ENCODE data around the gene CSHL1.
"Not testable (repeated sequence)": the region's sequence is repeated elsewhere in the genome, so short reads cannot be mapped to it uniquely, and the experiment has no call there.

Gene CSHL1

GRCh38 chr17:63939884-63940283 is 28.8 kb upstream of the CSHL1 start:
- no peak for DNase-seq (ENCODE audit: low read depth)

DNA sequence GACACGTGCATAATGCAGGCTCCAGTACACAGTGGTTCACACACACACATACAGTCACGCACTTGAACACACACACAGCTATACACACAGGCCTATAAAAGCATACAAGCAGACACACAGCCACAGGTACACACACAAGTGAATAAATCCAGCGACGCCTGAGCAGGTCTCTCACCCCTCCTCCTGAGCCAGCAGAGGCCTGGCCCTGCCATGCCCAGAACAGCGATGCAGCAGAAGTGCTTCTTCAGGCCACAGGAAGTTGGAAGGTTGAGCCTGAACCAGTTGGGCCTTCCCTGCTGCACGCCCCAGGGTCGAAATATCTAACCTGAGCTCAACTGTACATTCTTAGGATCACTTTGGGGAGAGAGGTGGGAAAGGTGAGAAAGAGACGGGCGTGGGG is 28.3 kb upstream of the CSHL1 start:
- DNase-seq (ENCODE audit: low read depth): no peak

DNA sequence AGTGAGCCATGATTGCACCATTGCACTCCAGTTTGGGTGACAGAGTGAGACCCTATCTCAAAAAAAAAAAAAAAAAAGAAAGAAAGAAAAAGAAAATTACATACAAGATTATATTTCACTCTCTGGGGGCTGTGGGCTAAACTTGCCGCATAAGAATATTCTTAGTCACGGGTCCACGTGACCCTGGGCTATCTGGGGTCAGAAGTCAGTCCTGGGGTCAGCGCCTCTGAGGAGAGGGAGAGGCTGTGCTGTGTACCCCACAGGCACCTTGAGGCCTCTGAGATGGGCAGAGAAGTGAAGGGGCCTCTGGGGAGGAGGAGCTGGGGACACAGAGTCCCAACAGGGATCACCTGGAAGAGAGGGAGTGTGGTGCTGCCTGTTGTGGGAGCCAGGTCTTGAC is 26.9 kb upstream of the CSHL1 start:
- no peak for DNase-seq (ENCODE audit: low read depth)

DNA sequence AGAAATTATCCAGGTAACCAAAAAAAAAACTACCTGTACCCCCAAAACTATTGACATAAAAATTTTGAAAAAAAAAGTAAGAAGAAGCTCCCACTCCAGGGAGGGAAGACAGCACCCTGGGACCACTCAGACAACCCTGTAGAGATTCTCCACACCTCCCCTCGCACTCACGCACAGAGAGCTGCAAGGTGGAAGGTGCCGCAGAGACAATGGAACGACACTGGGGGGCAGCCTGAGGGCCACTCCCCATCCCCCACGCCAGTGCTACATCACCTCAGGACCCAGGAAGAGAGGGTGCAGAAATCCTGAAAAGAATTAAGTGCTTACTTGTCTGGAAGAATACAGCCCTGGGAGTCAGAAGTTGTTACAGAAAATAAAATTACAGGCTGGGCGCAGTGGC is 26.3 kb upstream of the CSHL1 start:
- no peak for DNase-seq (ENCODE audit: low read depth)

DNA sequence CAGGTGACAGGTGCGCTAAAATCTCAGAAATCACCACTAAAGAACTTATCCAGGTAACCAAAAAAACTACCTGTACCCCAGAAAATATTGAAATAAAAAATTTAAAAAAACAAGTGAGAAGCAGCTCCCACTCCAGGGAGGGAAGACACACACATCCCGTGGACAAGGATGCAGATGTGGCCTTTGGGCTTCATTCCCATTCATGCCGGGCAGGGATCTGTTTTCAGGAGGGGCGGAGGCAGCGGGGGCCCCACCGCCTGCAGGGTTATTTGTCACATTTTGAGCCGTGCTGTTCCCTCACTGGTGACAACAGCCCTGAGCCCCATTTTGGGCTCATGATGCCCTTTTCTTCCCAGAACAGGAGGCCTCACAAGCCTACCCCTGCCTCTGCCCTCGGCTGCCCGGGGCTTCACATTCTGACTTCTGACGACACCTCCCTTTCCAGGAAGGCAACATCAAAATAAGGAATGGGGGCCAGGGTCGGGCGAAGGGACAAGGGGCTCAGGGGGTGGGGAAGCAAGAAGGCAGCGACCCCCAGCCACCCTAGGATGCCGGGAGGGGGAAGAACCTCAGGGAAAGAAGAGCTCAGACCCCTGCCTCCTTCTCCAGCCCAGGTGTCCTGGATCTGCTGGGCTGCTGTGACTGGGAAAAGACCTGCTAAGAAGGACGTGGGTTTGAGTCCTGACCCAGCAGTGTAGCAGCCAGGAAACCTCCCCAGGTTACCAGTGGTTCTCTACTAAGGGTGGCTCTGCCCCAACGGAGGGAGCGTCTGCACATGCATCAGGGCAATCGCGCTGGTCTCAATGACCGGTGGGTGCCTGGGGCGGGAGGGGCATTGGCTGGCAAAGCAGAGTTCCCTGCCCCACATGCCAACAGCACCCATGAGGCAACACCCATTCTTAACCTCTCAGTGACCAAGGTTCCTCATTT is 23.4 kb upstream of the CSHL1 start:
- no peak for DNase-seq (ENCODE audit: low read depth)

- DNase-seq (ENCODE audit: low read depth): no peak
Observed at GRCh38 chr17:63933598-63933997, 22.5 kb upstream of the CSHL1 start.

- DNase-seq (ENCODE audit: low read depth): no peak
Observed at GRCh38 chr17:63932721-63933120, 21.7 kb upstream of the CSHL1 start.

DNA sequence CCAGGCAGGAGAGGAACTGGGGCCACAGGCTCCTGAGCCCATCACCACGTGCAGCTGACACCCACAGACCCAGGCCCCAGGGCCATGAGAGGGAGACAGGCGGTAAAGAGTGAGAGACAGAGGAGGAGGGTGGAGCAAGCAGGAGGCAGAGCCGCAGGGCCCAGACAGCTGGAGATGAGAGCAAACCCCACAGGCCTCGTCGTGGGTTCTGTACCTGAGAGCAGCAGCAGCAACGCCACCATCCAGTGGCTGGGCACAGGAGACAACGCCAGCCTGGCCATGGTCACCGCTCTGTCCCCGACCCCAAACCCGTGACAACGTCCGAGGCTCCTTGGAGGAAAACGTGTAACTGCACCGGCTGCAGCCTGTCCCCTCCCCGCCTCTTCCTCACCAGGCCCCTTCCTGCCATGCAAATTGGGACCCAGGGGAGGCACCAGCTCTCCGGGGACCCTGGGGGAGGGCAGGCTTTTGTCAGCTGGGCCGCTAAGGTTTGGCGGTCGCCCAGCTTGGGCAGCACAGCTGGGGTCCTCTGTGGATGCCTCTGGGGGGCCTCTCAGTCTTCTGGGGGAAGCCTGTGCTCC is 21.0 kb upstream of the CSHL1 start, which contains the start of gene CD79B:
TSS of gene CD79B (minus strand) at position 351 of the 581 bp plus-strand sequence. CDS start at position 281, 70 bp downstream.
- no peak for DNase-seq (ENCODE audit: low read depth)

GRCh38 chr17:63930951-63931575 is 20.0 kb upstream of the CSHL1 start:
- peak; percentile 31 for DNase-seq (ENCODE audit: low read depth)

DNA sequence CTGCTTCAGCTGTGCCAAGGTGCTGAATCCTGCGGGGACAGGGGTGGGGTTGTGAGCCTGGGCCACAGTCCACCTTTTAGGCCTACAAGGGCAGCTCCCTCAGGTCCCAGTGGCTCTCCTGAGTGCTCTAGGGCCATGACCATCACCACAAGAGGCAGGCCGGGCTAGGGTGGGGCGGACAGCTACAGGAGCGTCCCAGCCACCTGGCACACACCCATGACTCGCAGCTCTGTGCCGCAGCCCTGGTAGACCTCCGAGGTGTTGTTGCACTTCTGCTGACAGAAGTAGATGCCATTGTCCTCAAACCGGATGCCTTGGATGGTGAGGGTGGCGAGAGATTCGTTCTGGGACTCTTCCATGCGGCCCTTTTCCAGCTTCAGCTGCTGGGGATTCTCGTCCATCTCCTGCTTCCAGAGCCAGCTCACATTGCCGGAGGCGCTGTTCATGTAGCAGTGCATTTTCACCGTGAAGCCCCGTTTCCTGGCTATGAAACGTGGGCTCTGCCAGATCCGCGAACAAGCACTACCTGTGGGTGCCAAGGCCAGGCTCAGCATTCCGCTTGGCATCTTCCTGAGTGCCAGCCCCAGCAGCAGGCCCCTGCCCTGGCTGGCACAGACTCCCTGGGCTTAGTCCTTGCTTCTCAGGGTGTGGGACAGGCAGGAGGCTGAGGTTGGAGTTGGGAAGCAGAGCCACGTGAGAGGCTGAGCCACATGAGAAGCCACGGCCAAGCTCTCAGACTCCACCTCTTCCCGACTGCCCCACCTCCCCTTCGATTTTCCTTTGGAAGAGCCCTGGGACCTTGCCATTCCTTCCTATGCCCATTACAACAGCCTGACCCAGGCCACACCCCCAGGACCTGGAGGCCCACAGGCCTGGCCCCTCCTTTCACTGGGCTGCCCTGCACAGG is 19.1 kb upstream of the CSHL1 start:
- DNase-seq (ENCODE audit: low read depth): peak; percentile 20

DNA sequence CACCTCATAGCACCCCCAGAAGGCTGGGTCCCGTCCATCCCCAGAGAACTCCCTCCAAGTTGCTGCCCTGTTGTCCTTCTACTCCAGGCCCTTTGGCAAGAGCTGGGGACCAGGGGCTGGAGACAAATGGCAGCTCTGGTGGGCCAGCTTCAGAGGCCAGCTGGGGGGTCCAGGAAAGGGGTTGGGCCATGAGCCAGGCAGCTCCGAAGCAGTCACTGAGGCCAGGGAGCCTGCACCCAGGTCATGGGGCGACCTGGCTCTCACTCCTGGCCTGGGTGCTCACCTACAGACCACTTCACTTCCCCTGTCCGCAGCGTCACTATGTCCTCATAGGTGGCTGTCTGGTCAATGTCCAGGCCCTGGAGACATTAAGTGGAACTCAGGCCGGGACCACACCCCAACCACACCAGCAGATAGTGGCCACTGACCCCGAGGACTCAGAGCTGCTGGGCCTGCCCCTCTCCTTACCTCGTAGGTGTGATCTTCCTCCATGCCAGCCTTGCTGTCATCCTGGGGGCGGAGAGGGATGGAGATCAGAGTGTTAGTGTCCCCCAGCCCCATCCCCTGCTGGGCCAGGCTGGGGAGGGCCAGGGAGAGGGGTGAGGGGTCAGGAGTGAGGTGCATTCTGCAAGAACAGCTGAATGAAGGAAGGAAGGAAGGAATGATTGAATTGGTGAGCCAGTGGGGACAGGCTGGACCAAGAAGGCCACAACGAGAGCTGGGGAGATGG is 18.1 kb upstream of the CSHL1 start:
- no peak for DNase-seq (ENCODE audit: low read depth)

DNA sequence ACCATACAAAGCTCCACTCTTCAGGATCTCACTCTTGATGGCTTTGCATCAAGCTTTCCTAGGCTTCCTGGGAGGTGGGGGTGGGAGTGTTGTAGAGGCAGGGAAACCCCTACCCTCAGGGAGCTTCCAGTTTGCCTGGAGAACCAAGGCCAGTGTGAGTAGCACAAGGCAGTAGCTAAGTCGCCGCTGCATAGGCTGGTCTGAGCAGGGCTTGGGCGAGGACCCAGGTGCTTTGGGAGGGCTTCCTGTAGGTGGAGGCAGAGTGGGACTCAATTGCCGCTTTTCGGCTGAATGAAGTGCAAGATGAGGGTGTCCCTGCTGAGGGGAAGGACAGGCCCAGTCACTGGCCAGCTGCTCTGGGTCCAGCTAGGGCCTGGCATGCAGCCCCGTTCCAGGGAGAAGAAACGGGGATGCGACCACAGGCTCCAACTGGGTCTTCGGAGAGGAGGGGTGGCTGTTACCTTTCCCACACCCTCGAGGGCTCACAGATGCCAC is 17.2 kb upstream of the CSHL1 start:
- DNase-seq (ENCODE audit: low read depth): no peak

GRCh38 chr17:63927464-63928171 is 16.6 kb upstream of the CSHL1 start:
- DNase-seq (ENCODE audit: low read depth): no peak

- DNase-seq (ENCODE audit: low read depth): no peak
Observed at GRCh38 chr17:63926164-63926563, 15.1 kb upstream of the CSHL1 start.

DNA sequence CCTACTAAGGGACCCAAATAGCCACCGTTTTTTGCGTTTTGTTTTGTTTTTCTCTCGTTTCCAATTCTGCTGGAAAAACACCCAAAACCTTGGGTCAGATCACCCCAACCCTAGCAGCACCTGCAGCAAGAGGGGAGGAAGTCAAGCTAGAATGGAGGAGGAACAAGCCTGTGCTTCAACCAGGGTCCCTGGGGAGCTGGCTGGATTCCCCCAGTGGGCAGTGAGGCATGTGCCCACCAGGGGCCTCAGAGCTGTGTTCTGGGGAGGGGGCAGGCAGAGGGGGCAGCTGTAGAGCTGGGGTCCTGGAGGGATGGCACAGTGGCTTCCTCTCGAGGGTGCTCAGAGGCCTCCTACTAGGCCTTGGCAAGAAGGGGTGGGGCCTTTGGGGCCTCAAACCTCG is 14.6 kb upstream of the CSHL1 start:
- DNase-seq (ENCODE audit: low read depth): no peak

DNA sequence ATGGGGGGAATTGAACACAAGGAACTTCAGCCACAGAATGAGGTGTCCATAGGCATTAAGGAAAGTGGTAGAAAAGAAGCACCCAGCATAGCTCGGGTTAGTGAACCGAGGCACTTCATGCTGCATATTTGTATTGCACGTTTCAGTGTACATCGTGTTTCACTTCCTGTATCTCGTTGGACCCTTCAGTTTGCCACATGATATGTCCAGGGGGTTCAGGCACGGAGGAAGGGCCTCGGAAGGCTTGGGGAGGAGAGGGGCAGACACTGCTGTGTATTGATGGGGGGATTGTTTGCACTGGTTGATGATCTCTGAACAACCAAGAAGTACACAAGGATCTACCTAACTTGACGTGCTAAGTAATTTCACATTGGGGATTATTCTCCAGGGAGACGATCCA is 11.3 kb upstream of the CSHL1 start:
- not testable (repeated sequence) for DNase-seq (ENCODE audit: low read depth)

DNA sequence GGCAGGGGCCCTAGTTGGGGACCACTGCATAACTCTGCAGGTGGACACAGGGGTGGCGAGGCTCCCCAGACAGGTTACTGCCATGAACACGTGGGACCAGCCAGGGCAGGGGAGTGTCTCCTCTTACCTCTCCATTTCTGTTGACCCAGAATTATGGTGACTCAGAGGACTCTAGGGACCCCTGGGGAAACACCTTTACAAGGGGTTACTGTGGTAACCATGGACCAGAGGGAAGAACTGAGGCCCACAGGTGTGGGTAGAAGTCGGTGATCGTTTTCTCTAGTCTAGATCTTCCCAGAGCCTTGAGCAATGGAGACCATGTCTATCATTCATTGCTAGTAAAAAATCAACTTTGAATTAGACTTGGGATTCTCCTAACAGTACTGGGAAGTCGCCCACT is 9.7 kb upstream of the CSHL1 start:
- not testable (repeated sequence) for DNase-seq (ENCODE audit: low read depth)

GRCh38 chr17:63920050-63920449 is 9.0 kb upstream of the CSHL1 start:
- not testable (repeated sequence) for DNase-seq (ENCODE audit: low read depth)

- peak; percentile 66 for DNase-seq (ENCODE audit: low read depth)
Observed at GRCh38 chr17:63919311-63919723, 8.3 kb upstream of the CSHL1 start.

DNA sequence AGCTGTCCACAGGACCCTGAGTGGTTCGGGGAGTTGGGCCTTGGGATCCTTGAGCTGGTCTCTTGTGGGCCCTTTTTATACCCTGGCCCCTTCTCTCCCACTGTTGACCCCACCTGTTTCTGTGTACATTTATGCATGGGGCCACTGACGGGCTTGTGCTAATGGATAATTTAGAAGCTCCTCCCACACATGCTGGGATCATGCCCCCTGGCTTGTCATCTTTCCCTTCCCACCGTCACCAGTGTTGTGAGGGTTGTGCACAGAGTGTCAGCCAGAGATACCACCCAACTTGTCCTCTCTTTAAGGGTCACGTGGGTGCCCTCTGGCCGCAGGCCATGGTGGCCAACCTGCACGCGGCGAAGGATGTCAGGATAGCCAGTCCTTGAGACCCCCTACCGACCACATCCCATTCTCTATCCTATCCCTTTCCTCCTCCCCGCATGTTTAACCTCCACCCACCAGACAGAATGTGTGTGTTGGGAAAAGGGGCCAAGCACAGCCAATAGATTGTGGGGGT is 7.8 kb upstream of the CSHL1 start, which contains the start of gene GH1:
TSS of gene GH1 (minus strand) at position 51 of the 517 bp plus-strand sequence. CDS start 63 bp downstream, outside the sequence.
- not testable (repeated sequence) for DNase-seq (ENCODE audit: low read depth)

Measured in EH (cell line).